ENCODE data around the gene KIF25. TPM values are rescaled to one million over a fixed set of nuclear protein-coding genes. Genes with fewer than 3 reads are reported as not detected.

KIF25 gene, protein sequence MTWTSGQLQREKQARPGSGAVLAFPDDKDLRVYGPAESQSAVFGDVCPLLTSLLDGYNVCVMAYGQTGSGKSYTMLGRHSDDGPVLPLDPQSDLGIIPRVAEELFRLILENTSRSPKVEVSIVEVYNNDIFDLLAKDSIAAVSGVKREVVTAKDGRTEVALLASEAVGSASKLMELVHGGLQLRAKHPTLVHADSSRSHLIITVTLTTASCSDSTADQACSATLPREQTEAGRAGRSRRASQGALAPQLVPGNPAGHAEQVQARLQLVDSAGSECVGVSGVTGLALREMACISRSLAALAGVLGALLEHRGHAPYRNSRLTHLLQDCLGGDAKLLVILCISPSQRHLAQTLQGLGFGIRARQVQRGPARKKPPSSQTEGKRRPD
- polyA plus RNA-seq (2011; rRNA removed) = 0.04 and 0.13 TPM in 2 replicates
- 0.05 and 0.07 TPM in 2 replicates for polyA plus RNA-seq (2012; cell fraction: cytosol; rRNA removed)
- 0.16 and 0.24 TPM in 2 replicates for polyA plus RNA-seq (2012; cell fraction: nucleus; rRNA removed)
- polyA plus RNA-seq (2017; fragmentation: RNase III; extraction: RNeasy Plus Mini Kit Qiagen cat#74134 plus additional on column Dnase treatment) = 0.06 to 0.49 TPM (median 0.15 TPM) in 3 replicates
- not detected in 2 replicates for polyA minus RNA-seq (2011; rRNA and poly(A)+ RNA removed)

- 0 out of 3 replicates have a peak, but pooled peaks cover 7% of the 10 kb centered on the region for H3K4me1 ChIP-seq
- H3K4me3 ChIP-seq = no peak within 1 kb of the TSS
- 82% methylated on average over 9 of the region's 9 CpGs for WGBS (ENCODE audit: missing lambda C conversion rate)
- CTCF ChIA-PET = interaction anchor here (0.8 kb wide), 1 partner anchor 13 kb away, joined by 5 read pairs; no protein-coding TSS in a partner anchor
- POLR2A ChIA-PET = no interaction called here
- ATAC-seq (no peak), FAIRE-seq (no peak), DNase-seq (ENCODE audit: low read depth in 1 of 2, low spot score in 1 of 2) (no peak)
- peak within 1 kb of the TSS; percentile 34; the same call in 1 of the 3 replicates for H3K4me2 ChIP-seq
- H3K9me3 ChIP-seq = no peaks in the 10 kb centered on the region
- no peak for TF ChIP-seq E2F6 (IDR thresholded peaks at IDR 0.05; ENCODE audit: borderline replicate concordance, low read depth)
- TF ChIP-seq POLR2A (IDR thresholded peaks at IDR 0.05; ENCODE audit: low read length) = no peak
- TF ChIP-seq CBX2 (IDR thresholded peaks at IDR 0.05; ENCODE audit: borderline replicate concordance, low read depth) = no peak
- TF ChIP-seq RNF2 (IDR thresholded peaks at IDR 0.05; ENCODE audit: borderline replicate concordance, low read depth) = no peak
- TF ChIP-seq GATA3 (IDR thresholded peaks at IDR 0.05; ENCODE audit: borderline replicate concordance) = no peak
- no peak for TF ChIP-seq FOSB (CRISPR knock-in tag; IDR thresholded peaks at IDR 0.05)
- no peak for TF ChIP-seq RAD21 (conservative IDR thresholded peaks at IDR 0.05 in 1 of 2, IDR thresholded peaks at IDR 0.05 in 1 of 2)
- TF ChIP-seq HOXB5 (CRISPR knock-in tag; IDR thresholded peaks at IDR 0.05) = no peak
- TF ChIP-seq CHD4 (IDR thresholded peaks at IDR 0.05; ENCODE audit: borderline replicate concordance) = no peak
- TF ChIP-seq TFCP2L1 (CRISPR knock-in tag; IDR thresholded peaks at IDR 0.05) = no peak
- peak within 1 kb of the TSS in 1 of 2 experiments; percentile 75; a peak in 3 of 6 replicates for H3K27ac ChIP-seq
These were observed at the start of gene KIF25 for GRCh38 chr6:167997642-167998041. KIF25 (plus strand) TSS chr6:167997671; CDS start chr6:168029586, 31,915 bp downstream.

GRCh38 chr6:167947716-167948115 lies 49.8 kb upstream of the KIF25 start:
- Histone ChIP-seq H3K4me3 (no peak overlapping the region), H3K27ac (no peak overlapping the region), H3K9me3 (no peaks in the 10 kb centered on the region), H3K4me2 (no peak overlapping the region), H3K4me1 (no peaks in the 10 kb centered on the region)
- ATAC-seq (no peak), DNase-seq (ENCODE audit: low read depth in 1 of 2, low spot score in 1 of 2) (no peak), FAIRE-seq (no peak)
- TF ChIP-seq EHMT2 (IDR thresholded peaks at IDR 0.05; ENCODE audit: low read depth) (no peak), TP53 (CRISPR knock-in tag; IDR thresholded peaks at IDR 0.05) (no peak), CBX2 (IDR thresholded peaks at IDR 0.05; ENCODE audit: borderline replicate concordance, low read depth) (no peak), ATOH8 (CRISPR knock-in tag; IDR thresholded peaks at IDR 0.05; ENCODE audit: low read depth) (no peak)
- TF ChIP-seq, protein P1, sequence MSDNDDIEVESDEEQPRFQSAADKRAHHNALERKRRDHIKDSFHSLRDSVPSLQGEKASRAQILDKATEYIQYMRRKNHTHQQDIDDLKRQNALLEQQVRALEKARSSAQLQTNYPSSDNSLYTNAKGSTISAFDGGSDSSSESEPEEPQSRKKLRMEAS (IDR thresholded peaks at IDR 0.05) = no peak
- ChIA-PET CTCF (interaction anchor here (1.3 kb wide), 1 partner anchor 10 kb away, joined by 3 read pairs; no protein-coding TSS in a partner anchor), POLR2A (no interaction called here)
- 88% methylated on average over 1 of the region's 1 CpG for WGBS (ENCODE audit: missing lambda C conversion rate)

DNA sequence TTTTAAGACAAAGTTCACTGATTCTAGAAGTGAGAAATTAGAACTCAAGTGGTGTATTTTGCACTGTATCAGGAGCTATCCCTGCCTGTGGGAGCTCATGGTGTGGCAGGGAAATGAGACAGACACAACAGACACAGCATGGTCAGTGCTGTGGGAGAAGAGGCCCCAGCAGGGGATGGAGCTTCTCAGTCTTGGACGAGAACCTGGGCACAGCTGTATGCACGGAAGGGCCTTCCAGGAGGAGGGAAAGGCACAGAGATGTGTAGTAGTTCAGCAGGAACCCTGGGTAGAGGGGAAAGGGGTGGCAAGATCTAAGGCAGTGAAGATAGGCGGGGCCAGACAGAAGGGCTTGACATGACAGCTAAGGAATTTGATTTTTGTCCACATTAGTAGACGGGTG lies 48.8 kb upstream of the KIF25 start:
- Histone ChIP-seq H3K4me3 (no peak overlapping the region), H3K27ac (no peak overlapping the region), H3K9me3 (no peaks in the 10 kb centered on the region), H3K4me1 (0 out of 3 replicates have a peak, but pooled peaks cover 3% of the 10 kb centered on the region), H3K4me2 (no peak overlapping the region)
- 86% methylated on average over 4 of the region's 4 CpGs for whole genome bisulfite sequencing (ENCODE audit: missing lambda C conversion rate)
- ChIA-PET CTCF (no interaction called here), POLR2A (no interaction called here)
- DNase-seq (ENCODE audit: low read depth in 1 of 2, low spot score in 1 of 2) = no peak
- FAIRE-seq = no peak
- TF ChIP-seq NPAS2 (CRISPR knock-in tag; IDR thresholded peaks at IDR 0.05; ENCODE audit: borderline replicate concordance) (no peak), CHD2 (IDR thresholded peaks at IDR 0.05; ENCODE audit: low read length, partially characterized antibody) (no peak), JUN (IDR thresholded peaks at IDR 0.05) (no peak), HOXB13 (CRISPR knock-in tag; IDR thresholded peaks at IDR 0.05; ENCODE audit: low read depth) (no peak), PHF8 (IDR thresholded peaks at IDR 0.05; ENCODE audit: borderline replicate concordance, low read depth) (no peak)
- TF ChIP-seq, protein P1 (IDR thresholded peaks at IDR 0.05) = no peak
- TF ChIP-seq, protein P2, sequence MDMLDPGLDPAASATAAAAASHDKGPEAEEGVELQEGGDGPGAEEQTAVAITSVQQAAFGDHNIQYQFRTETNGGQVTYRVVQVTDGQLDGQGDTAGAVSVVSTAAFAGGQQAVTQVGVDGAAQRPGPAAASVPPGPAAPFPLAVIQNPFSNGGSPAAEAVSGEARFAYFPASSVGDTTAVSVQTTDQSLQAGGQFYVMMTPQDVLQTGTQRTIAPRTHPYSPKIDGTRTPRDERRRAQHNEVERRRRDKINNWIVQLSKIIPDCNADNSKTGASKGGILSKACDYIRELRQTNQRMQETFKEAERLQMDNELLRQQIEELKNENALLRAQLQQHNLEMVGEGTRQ (IDR thresholded peaks at IDR 0.05) = no peak
- TF ChIP-seq, protein P3, sequence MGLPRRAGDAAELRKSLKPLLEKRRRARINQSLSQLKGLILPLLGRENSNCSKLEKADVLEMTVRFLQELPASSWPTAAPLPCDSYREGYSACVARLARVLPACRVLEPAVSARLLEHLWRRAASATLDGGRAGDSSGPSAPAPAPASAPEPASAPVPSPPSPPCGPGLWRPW (IDR thresholded peaks at IDR 0.05) = no peak
- no peak for ATAC-seq

Measured in A549 (cell line).